ENCODE data around the gene FSD2.
A peak's percentile ranks its signal among the peaks of the same experiment; 100 is the strongest.

FSD2 gene

GRCh38 chr15:82781349-82781748 is 24.5 kb downstream of the FSD2 start:
- CTCF ChIA-PET, result no interaction called here
- no peak for DNase-seq
- POLR2A ChIA-PET, result no interaction called here
- Histone ChIP-seq H3K9me3 (ENCODE audit: control extremely low read depth in 1 of 5, control insufficient read depth in 4 of 5, insufficient read depth in 2 of 5, low read depth in 1 of 5, low read length in 4 of 5) (no peaks in the 10 kb centered on the region), H3K4me1 (ENCODE audit: control extremely low read depth in 1 of 4, control insufficient read depth in 4 of 4, insufficient read depth in 4 of 4, low read length in 3 of 4) (no peaks in the 10 kb centered on the region), H3K4me3 (ENCODE audit: control insufficient read depth in 1 of 7, extremely low read depth in 1 of 7, insufficient read depth in 4 of 7, low read depth in 2 of 7, low read length in 6 of 7) (no peak overlapping the region), H3K36me3 (ENCODE audit: control insufficient read depth in 4 of 4, insufficient read depth in 4 of 4, low read length in 3 of 4) (no peaks in the 10 kb centered on the region), H3K27ac (ENCODE audit: insufficient read depth in 1 of 2, low read depth in 1 of 2, low read length in 2 of 2, poor library complexity in 1 of 2, severe bottlenecking in 2 of 2) (no peak overlapping the region), H3K27me3 (replicated peaks in 2 of 5; ENCODE audit: control insufficient read depth in 4 of 5, insufficient read depth in 5 of 5, low read length in 4 of 5) (no peaks in the 10 kb centered on the region)
- WGBS (ENCODE audit: insufficient coverage), result 97% methylated on average over 3 of the region's 4 CpGs

DNA sequence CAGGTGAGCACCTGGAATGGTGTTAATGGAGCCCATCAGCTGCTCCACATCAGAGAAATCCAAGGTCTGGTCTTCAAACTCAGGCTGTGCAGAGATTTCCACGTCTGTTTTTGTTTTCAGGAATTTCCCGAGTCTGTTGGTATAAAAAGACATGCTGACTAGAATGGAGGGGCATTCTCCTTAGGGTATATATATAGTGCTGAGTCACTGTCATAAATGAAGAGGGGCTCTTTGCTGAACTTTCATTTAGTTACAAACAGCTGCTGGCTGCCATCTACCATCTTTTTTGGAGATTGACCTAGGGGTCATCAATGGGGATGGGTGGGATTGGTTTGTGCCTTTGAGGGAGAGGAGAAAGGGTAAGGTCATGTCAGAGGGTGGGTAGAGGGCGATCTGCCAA is 27.1 kb downstream of the FSD2 start:
- ChIA-PET CTCF (interaction anchor here (0.6 to 1.0 kb wide), 2 partner anchors 12 to 134 kb away, joined by 3 read pairs; no protein-coding TSS in a partner anchor), POLR2A (no interaction called here)
- Histone ChIP-seq H3K4me3 (ENCODE audit: control insufficient read depth in 1 of 7, extremely low read depth in 1 of 7, insufficient read depth in 4 of 7, low read depth in 2 of 7, low read length in 6 of 7) (no peak overlapping the region), H3K9me3 (ENCODE audit: control extremely low read depth in 1 of 5, control insufficient read depth in 4 of 5, insufficient read depth in 2 of 5, low read depth in 1 of 5, low read length in 4 of 5) (no peaks in the 10 kb centered on the region), H3K27me3 (replicated peaks in 2 of 5; ENCODE audit: control insufficient read depth in 4 of 5, insufficient read depth in 5 of 5, low read length in 4 of 5) (no peaks in the 10 kb centered on the region), H3K27ac (ENCODE audit: insufficient read depth in 1 of 2, low read depth in 1 of 2, low read length in 2 of 2, poor library complexity in 1 of 2, severe bottlenecking in 2 of 2) (no peak overlapping the region), H3K4me1 (ENCODE audit: control extremely low read depth in 1 of 4, control insufficient read depth in 4 of 4, insufficient read depth in 4 of 4, low read length in 3 of 4) (peaks cover 0 to 5% (median under 1%) of the 10 kb centered on the region in 4 experiments), H3K36me3 (ENCODE audit: control insufficient read depth in 4 of 4, insufficient read depth in 4 of 4, low read length in 3 of 4) (no peaks in the 10 kb centered on the region)
- 93% methylated on average over 3 of the region's 3 CpGs for WGBS (ENCODE audit: insufficient coverage)
- DNase-seq, result no peak

DNA sequence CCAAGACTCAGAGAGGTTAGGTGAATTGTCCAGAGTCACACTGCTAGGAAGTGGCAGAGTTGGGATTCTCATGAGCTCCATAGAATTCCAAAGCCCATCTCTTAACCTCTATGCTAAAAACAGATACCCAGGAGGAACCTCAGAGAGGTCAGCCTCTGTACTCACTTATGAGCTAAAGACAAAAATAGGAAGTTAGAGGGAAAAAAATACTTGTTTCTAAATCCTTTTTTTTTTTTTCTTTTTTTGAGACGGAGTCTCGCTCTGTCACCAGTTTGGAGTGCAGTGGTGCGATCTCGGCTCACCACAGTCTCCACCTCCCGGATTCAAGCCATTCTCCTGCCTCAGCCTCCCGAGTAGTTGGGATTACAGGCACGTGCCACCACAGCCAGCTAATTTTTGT is 31.4 kb downstream of the FSD2 start:
- ChIA-PET CTCF (interaction anchor here (0.6 to 0.9 kb wide), 3 partner anchors 21 to 234 kb away, joined by 3 to 5 read pairs (median 3); partner anchors contain the start of gene RPS17), POLR2A (no interaction called here)
- WGBS (ENCODE audit: insufficient coverage), result 40% methylated on average over 1 of the region's 7 CpGs
- H3K9me3 ChIP-seq (ENCODE audit: control extremely low read depth in 1 of 5, control insufficient read depth in 4 of 5, insufficient read depth in 2 of 5, low read depth in 1 of 5, low read length in 4 of 5), result no peaks in the 10 kb centered on the region
- no peak overlapping the region for H3K4me3 ChIP-seq (ENCODE audit: control insufficient read depth in 1 of 7, extremely low read depth in 1 of 7, insufficient read depth in 4 of 7, low read depth in 2 of 7, low read length in 6 of 7)
- no peak overlapping the region for H3K27ac ChIP-seq (ENCODE audit: insufficient read depth in 1 of 2, low read depth in 1 of 2, low read length in 2 of 2, poor library complexity in 1 of 2, severe bottlenecking in 2 of 2)
- DNase-seq, result peak in 2 of 3 donors; percentile 26 to 36
- H3K4me1 ChIP-seq (ENCODE audit: control extremely low read depth in 1 of 4, control insufficient read depth in 4 of 4, insufficient read depth in 4 of 4, low read length in 3 of 4), result peaks cover 0 to 13% (median 1%) of the 10 kb centered on the region in 4 experiments
- H3K36me3 ChIP-seq (ENCODE audit: control insufficient read depth in 4 of 4, insufficient read depth in 4 of 4, low read length in 3 of 4), result no peaks in the 10 kb centered on the region
- no peaks in the 10 kb centered on the region for H3K27me3 ChIP-seq (replicated peaks in 2 of 5; ENCODE audit: control insufficient read depth in 4 of 5, insufficient read depth in 5 of 5, low read length in 4 of 5)

DNA sequence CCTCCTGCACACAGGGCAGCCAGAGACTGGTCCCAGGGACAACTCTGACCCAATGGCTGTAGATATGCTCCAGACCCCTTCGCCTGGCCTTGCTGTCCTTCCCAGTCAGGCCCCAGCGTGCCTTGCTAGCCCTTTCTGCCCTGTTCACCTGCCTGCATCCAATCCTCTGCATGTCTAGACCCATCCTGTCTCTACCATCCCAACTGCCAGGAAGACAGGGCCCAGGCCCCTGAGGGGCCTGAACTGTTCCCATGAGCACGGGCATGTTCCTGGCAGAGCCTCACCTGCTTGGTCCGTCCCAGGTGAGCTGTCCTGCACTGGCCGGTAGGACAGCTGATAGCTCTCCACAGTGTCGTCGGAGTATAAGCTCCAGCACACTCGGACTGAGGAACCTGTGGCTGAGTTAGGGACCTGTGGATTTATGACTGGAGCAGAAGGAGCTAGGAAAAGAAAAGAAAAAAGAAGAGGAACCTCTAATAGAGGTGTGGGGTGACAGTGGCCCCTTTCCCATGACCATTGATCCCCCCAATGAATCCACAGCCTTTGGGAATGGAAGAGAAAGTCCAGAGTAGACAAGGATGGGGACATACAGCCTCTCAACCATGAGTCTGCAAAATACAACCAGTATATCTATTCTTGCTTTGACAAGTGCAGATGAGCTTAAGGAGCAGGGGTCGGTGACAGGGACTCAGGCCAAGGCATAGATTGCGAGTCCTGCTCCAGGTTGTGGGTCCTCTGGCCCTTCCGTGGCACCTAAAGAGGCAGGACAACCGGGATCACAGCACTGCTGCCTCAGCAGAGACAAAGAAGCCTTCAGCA is 33.9 kb downstream of the FSD2 start:
- CTCF ChIA-PET, result no interaction called here
- Histone ChIP-seq H3K4me3 (ENCODE audit: control insufficient read depth in 1 of 7, extremely low read depth in 1 of 7, insufficient read depth in 4 of 7, low read depth in 2 of 7, low read length in 6 of 7) (no peak overlapping the region), H3K27me3 (replicated peaks in 2 of 5; ENCODE audit: control insufficient read depth in 4 of 5, insufficient read depth in 5 of 5, low read length in 4 of 5) (no peaks in the 10 kb centered on the region), H3K36me3 (ENCODE audit: control insufficient read depth in 4 of 4, insufficient read depth in 4 of 4, low read length in 3 of 4) (peaks cover 0 to 3% (median 3%) of the 10 kb centered on the region in 4 experiments), H3K27ac (ENCODE audit: insufficient read depth in 1 of 2, low read depth in 1 of 2, low read length in 2 of 2, poor library complexity in 1 of 2, severe bottlenecking in 2 of 2) (no peak overlapping the region), H3K9me3 (ENCODE audit: control extremely low read depth in 1 of 5, control insufficient read depth in 4 of 5, insufficient read depth in 2 of 5, low read depth in 1 of 5, low read length in 4 of 5) (no peaks in the 10 kb centered on the region), H3K4me1 (ENCODE audit: control extremely low read depth in 1 of 4, control insufficient read depth in 4 of 4, insufficient read depth in 4 of 4, low read length in 3 of 4) (peaks cover 0 to 13% (median 1%) of the 10 kb centered on the region in 4 experiments)
- WGBS (ENCODE audit: insufficient coverage), result 97% methylated on average over 10 of the region's 12 CpGs
- POLR2A ChIA-PET, result no interaction called here
- DNase-seq, result no peak

GRCh38 chr15:82768414-82769054 is 37.3 kb downstream of the FSD2 start:
- 100% methylated on average over 2 of the region's 4 CpGs for WGBS (ENCODE audit: insufficient coverage)
- no peak overlapping the region for H3K4me3 ChIP-seq (ENCODE audit: control insufficient read depth in 1 of 7, extremely low read depth in 1 of 7, insufficient read depth in 4 of 7, low read depth in 2 of 7, low read length in 6 of 7)
- H3K27me3 ChIP-seq (replicated peaks in 2 of 5; ENCODE audit: control insufficient read depth in 4 of 5, insufficient read depth in 5 of 5, low read length in 4 of 5), result no peaks in the 10 kb centered on the region
- DNase-seq, result no peak
- ChIA-PET POLR2A (no interaction called here), CTCF (interaction anchor here (1.6 kb wide), 1 partner anchor 18 kb away, joined by 4 read pairs; no protein-coding TSS in a partner anchor)
- H3K9me3 ChIP-seq (ENCODE audit: control extremely low read depth in 1 of 5, control insufficient read depth in 4 of 5, insufficient read depth in 2 of 5, low read depth in 1 of 5, low read length in 4 of 5), result no peaks in the 10 kb centered on the region
- no peak overlapping the region for H3K27ac ChIP-seq (ENCODE audit: insufficient read depth in 1 of 2, low read depth in 1 of 2, low read length in 2 of 2, poor library complexity in 1 of 2, severe bottlenecking in 2 of 2)
- peaks cover 2 to 14% (median 9%) of the 10 kb centered on the region in 4 experiments for H3K36me3 ChIP-seq (ENCODE audit: control insufficient read depth in 4 of 4, insufficient read depth in 4 of 4, low read length in 3 of 4)
- peaks cover 0 to 6% (median under 1%) of the 10 kb centered on the region in 4 experiments for H3K4me1 ChIP-seq (ENCODE audit: control extremely low read depth in 1 of 4, control insufficient read depth in 4 of 4, insufficient read depth in 4 of 4, low read length in 3 of 4)

DNA sequence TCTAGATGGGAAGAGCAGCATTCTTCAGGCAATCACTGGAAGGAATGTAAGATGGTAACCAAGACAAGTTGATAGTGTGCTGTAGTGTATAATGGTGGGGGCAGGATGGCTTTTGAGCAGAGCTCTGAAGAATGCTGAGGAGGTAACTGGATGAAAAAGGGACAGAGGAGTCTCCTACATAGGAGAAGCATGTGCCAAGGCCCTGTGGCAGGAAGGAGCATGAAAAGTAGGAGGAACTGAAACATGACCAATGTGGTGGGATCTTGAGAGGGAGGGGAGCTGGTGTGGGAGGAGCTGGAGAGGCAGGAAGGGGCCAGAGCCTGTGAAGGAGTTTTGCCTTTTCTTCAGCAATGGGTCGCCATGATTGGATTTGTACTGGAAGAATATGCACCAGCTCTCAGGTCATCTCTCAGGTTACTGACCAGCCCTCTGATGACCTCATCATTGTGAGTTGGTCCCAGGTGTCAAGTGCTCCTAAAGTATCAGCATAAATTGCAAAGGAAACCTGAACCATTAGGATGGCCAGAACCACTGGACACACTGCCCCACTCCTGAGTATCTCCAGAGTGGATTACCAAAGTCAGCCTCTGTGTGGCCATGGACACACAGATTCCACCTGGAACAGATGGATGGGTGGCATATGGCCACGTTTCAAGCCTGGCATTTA is 38.6 kb downstream of the FSD2 start:
- no peak overlapping the region for H3K27ac ChIP-seq (ENCODE audit: insufficient read depth in 1 of 2, low read depth in 1 of 2, low read length in 2 of 2, poor library complexity in 1 of 2, severe bottlenecking in 2 of 2)
- no peak for DNase-seq
- POLR2A ChIA-PET, result no interaction called here
- no peak overlapping the region for H3K4me3 ChIP-seq (ENCODE audit: control insufficient read depth in 1 of 7, extremely low read depth in 1 of 7, insufficient read depth in 4 of 7, low read depth in 2 of 7, low read length in 6 of 7)
- H3K4me1 ChIP-seq (ENCODE audit: control extremely low read depth in 1 of 4, control insufficient read depth in 4 of 4, insufficient read depth in 4 of 4, low read length in 3 of 4), result no peaks in the 10 kb centered on the region
- no peaks in the 10 kb centered on the region for H3K27me3 ChIP-seq (replicated peaks in 2 of 5; ENCODE audit: control insufficient read depth in 4 of 5, insufficient read depth in 5 of 5, low read length in 4 of 5)
- peaks cover 2 to 14% (median 10%) of the 10 kb centered on the region in 4 experiments for H3K36me3 ChIP-seq (ENCODE audit: control insufficient read depth in 4 of 4, insufficient read depth in 4 of 4, low read length in 3 of 4)
- CTCF ChIA-PET, result interaction anchor here (0.7 to 1.3 kb wide), 3 partner anchors 11 to 91 kb away, joined by 3 read pairs; no protein-coding TSS in a partner anchor
- 100% methylated on average over 2 of the region's 2 CpGs for WGBS (ENCODE audit: insufficient coverage)
- H3K9me3 ChIP-seq (ENCODE audit: control extremely low read depth in 1 of 5, control insufficient read depth in 4 of 5, insufficient read depth in 2 of 5, low read depth in 1 of 5, low read length in 4 of 5), result no peaks in the 10 kb centered on the region

All from common myeloid progenitor, CD34-positive (primary cell).